GM13976 (cell line): ENCODE data around the gene CC2D1A.

ENCODE experiments used
- DNase-seq: peaks from one replicate; pipeline ENCODE4 v3.0.0; 2012; ENCODE audit warnings: low spot score
- in situ Hi-C: fragments of 300-500 bp; cut with MboI; formaldehyde crosslinking; loops from one replicate; pipeline ENCODE4 v1.12.0; 2022; ENCODE audit warnings: low sequenced_read_pairs, mixed read lengths, inconsistent platforms; ENCODE audit not compliant: unreplicated experiment
- TF ChIP-seq, protein P1 (sequence below): IDR thresholded peaks from 2 replicates; pipeline ENCODE4 v1.5.1; 2012; ENCODE audit warnings: borderline replicate concordance, mild to moderate bottlenecking; ENCODE audit not compliant: insufficient read depth; ENCODE audit errors: extremely low read depth, missing control alignments, control extremely low read depth

Gene CC2D1A

DNA sequence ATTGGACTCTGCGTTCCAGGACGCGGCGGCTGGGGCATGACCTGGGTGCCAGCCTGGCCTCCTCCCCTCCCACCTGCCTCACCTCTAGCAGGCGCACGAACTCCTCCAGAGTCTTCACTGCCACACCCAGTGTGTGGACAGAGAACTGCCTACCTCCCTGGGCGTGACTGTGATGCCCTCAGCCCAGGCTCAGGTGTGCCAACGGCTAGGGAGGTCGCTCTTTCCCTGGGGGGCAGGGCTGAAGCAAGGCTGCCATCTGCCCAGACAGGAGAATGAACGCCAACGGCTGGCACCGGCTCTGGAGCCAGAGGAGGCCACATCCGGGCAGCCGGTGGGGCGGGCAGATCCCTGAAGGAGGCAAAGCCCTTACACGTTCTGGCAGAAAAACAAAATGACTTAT, 17.7 kb upstream of the CC2D1A start:
- TF ChIP-seq, protein P1, sequence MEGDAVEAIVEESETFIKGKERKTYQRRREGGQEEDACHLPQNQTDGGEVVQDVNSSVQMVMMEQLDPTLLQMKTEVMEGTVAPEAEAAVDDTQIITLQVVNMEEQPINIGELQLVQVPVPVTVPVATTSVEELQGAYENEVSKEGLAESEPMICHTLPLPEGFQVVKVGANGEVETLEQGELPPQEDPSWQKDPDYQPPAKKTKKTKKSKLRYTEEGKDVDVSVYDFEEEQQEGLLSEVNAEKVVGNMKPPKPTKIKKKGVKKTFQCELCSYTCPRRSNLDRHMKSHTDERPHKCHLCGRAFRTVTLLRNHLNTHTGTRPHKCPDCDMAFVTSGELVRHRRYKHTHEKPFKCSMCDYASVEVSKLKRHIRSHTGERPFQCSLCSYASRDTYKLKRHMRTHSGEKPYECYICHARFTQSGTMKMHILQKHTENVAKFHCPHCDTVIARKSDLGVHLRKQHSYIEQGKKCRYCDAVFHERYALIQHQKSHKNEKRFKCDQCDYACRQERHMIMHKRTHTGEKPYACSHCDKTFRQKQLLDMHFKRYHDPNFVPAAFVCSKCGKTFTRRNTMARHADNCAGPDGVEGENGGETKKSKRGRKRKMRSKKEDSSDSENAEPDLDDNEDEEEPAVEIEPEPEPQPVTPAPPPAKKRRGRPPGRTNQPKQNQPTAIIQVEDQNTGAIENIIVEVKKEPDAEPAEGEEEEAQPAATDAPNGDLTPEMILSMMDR = no peak
- in situ Hi-C loops = no loop called here
- no peak for DNase-seq

DNA sequence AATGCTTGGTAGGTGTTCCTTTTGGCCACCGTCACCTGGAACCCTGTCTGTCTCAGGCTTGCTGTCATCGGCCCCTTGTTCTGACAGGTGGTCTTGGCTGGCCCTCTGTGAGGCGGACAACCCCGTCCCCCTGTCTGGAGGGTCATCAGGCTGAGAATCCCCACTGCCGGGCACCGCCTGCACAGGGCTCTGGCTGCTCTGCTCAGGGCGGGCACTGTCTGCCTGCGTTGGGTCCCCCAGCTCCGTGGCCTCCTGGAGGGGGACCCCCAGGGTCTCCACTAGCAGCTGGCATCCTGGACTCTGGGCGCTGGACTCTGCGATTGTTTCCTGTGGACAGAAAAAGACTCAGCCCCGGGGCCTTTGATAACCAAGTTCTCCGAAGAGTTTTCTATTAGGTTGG, 15.9 kb upstream of the CC2D1A start:
- TF ChIP-seq, protein P1 = no peak
- in situ Hi-C loops = no loop called here
- DNase-seq = no peak

DNA sequence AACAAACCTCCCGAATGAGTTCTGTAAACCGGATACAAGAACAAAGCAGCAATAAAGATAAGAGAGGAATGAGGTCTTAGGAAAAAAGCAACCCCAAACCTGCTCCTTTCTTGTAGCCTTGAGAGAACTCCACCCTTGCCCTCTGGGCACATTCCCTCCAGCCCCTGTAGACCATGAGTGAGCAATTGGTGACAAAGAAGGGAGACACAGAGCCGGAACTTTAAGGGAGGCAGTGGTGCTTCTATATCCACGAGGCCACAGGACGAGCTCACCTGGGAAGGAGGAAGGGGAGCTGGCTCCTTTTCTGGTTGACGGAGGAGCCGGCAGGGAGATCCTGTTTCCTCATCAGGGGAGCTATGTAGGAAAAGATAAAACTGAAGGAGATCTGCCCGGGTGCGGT, 13.1 kb upstream of the CC2D1A start:
- in situ Hi-C loops = no loop called here
- TF ChIP-seq, protein P1 = no peak
- no peak for DNase-seq

DNA sequence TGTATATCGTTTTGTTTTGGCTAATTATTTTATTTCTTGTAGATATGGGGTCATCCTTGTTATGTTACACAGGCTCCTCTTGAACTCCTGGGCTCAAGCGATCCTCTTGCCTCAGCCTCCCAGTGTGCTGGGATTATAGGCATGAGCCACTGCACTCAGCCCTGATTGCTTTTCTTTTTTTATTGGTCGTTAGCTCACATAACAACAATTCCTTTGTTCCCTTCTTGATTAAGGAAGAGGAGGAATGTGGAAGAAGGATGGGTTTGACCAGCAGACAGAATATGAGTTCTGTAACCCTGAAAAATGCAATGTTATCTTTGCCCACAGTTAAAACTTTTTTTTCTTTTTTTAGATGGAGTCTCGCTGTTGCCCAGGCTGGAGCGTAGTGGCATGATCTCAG, 11.4 kb upstream of the CC2D1A start:
- in situ Hi-C loops = no loop called here
- no peak for DNase-seq

DNA sequence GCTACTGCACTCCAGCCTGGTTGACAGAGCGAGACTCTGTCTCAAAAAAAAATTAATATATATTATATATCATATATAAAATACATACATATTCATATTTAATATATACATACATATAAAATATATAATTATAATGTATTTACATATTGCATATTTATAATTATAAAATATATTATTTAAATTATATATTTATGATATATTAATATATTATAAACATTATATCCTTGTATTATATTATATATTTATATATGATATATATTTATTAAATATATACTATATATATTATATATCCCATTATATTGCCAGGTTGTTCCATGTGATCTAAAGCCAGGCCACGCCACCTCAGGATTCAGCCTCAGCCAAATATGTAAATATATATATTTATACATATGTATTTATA, 9.8 kb upstream of the CC2D1A start:
- in situ Hi-C loops = no loop called here
- TF ChIP-seq, protein P1 = no peak
- DNase-seq = no peak

More for the DNA sequence above, 11.4 kb upstream of the CC2D1A start:
- TF ChIP-seq, protein P1 = no peak

DNA sequence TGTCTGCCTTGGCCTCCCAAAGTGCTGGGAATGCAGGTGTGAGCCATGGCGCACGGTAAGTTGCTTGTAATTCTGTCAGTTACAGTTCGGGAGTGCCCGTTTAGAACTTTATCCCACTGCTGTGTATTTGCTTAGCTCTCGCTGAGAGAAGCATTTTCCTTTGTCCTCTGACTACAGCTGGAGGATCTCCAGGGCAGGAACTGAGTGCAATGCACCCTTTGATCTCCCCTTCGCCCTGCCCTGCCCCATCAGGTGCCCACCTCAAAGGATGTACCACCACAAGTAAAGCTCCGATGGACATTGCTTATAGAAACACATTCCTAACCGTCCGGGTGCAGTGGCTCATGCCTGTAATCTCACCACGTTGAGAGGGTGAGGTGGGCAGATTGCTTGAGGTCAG, 6.6 kb upstream of the CC2D1A start:
- TF ChIP-seq, protein P1 = no peak
- DNase-seq = no peak
- in situ Hi-C loops = no loop called here
